ENCODE measurements around the gene HLA-F.
A peak's percentile ranks its signal among the peaks of the same experiment; 100 is the strongest.

The HLA-F gene

GRCh38 chr6:29744621-29745020, 21.4 kb downstream of the HLA-F start:
- no peak for DNase-seq

- DNase-seq: no peak
Measured at GRCh38 chr6:29745386-29745785, 22.2 kb downstream of the HLA-F start.

GRCh38 chr6:29745855-29746449, 22.7 kb downstream of the HLA-F start:
- no peak for DNase-seq

- DNase-seq: no peak
Measured at GRCh38 chr6:29746846-29747687, 23.8 kb downstream of the HLA-F start.

GRCh38 chr6:29747688-29748250, 24.5 kb downstream of the HLA-F start:
- DNase-seq: no peak

- peak; percentile 83 for DNase-seq
Measured at GRCh38 chr6:29748391-29749307, 25.4 kb downstream of the HLA-F start.

GRCh38 chr6:29749308-29749662, 26.1 kb downstream of the HLA-F start:
- no peak for DNase-seq

- DNase-seq: no peak
Measured at GRCh38 chr6:29749668-29750067, 26.4 kb downstream of the HLA-F start.

- DNase-seq: no peak
Measured at GRCh38 chr6:29750709-29751108, 27.5 kb downstream of the HLA-F start.

GRCh38 chr6:29751480-29751879, 28.2 kb downstream of the HLA-F start:
- no peak for DNase-seq

GRCh38 chr6:29752451-29753308, 29.4 kb downstream of the HLA-F start:
- peak; percentile 75 for DNase-seq

GRCh38 chr6:29753309-29753644, 30.0 kb downstream of the HLA-F start:
- DNase-seq: no peak

GRCh38 chr6:29755295-29755871, 32.1 kb downstream of the HLA-F start:
- no peak for DNase-seq

GRCh38 chr6:29757282-29757681, 34.0 kb downstream of the HLA-F start:
- DNase-seq: no peak

- no peak for DNase-seq
Measured at GRCh38 chr6:29757701-29758293, 34.6 kb downstream of the HLA-F start.

- no peak for DNase-seq
Measured at GRCh38 chr6:29758761-29759160, 35.5 kb downstream of the HLA-F start.

GRCh38 chr6:29759457-29759856, 36.2 kb downstream of the HLA-F start:
- no peak for DNase-seq

GRCh38 chr6:29760328-29760727, 37.1 kb downstream of the HLA-F start:
- DNase-seq: no peak

- no peak for DNase-seq
Measured at GRCh38 chr6:29762051-29762450, 38.8 kb downstream of the HLA-F start.

GRCh38 chr6:29762781-29763214, 39.6 kb downstream of the HLA-F start:
- DNase-seq: no peak

Measured in effector CD8-positive, alpha-beta T cell (primary cell).